Subcutaneous adipose tissue (tissue), 4 donors: Measurements from ENCODE around the gene CD48. TPM values are rescaled to one million over a fixed set of nuclear protein-coding genes. Genes with fewer than 3 reads are reported as not detected.

ENCODE experiments used
- CTCF ChIP-seq: fragments of 450-650 bp; IDR thresholded peaks from one replicate; pipeline ENCODE4 v1.5.1; 2016; ENCODE audit warnings: low read depth, mild to moderate bottlenecking, control low read depth, antibody characterized with exemption, moderate library complexity
- total RNA-seq, 4 donors: library from RNA; depleted of rRNA; stranded (reverse); fragments of >200 nt; gene quantifications; one replicate each; pipeline ENCODE4 v1.1.0, GENCODE V29; 2016

The CD48 gene
- total RNA-seq, 4 donors from 2014 or later, result 2.1 to 77.7 (median 9.4) TPM

GRCh38 chr1:160631983-160632625 lies 79.5 kb downstream of the CD48 start:
- no peak for TF ChIP-seq CTCF

GRCh38 chr1:160630523-160631451 lies 80.8 kb downstream of the CD48 start:
- no peak for TF ChIP-seq CTCF

- no peak for TF ChIP-seq CTCF
These were observed 82.1 kb downstream of the CD48 start for GRCh38 chr1:160629286-160630210.

GRCh38 chr1:160628799-160629263 lies 82.8 kb downstream of the CD48 start:
- no peak for TF ChIP-seq CTCF

Other genes with a start within 250 kb of the CD48 start
- 1 to 10 TPM in 3 of 4 donors, under 1 TPM in 1; 0.65 to 7.0 (median 1.7) TPM for gene SLAMF6, start 188.6 kb downstream of the CD48 start, total RNA-seq
- 10 to 100 TPM in 3 of 4 donors, 1 to 10 TPM in 1; 9.4 to 67.0 (median 25.7) TPM for gene CD84, start 132.3 kb downstream of the CD48 start, total RNA-seq
- 1 to 10 TPM in 2 of 4 donors, under 1 TPM in 1, not detected in 1; 0.33 to 3.7 (median 3.2) TPM for gene SLAMF1, start 64.8 kb downstream of the CD48 start, total RNA-seq
- 10 to 100 TPM in 1 of 4 donors, 1 to 10 TPM in 1, under 1 TPM in 2; 0.49 to 20.6 (median 2.6) TPM for gene SLAMF7, start 27.4 kb upstream of the CD48 start, total RNA-seq
- gene LY9, start 84.4 kb upstream of the CD48 start, total RNA-seq, result 1 to 10 TPM in 2 of 4 donors, under 1 TPM in 1, not detected in 1; 0.22 to 5.1 (median 3.8) TPM
- 1 to 10 TPM in 1 of 4 donors, under 1 TPM in 1, not detected in 2; 0.88 to 3.2 TPM for gene CD244, start 151.1 kb upstream of the CD48 start, total RNA-seq
- gene ITLN1, start 173.4 kb upstream of the CD48 start, total RNA-seq, result 100 to 1,000 TPM in 1 of 4 donors, not detected in 3; 145 TPM
- gene ITLN2, start 243.0 kb upstream of the CD48 start, total RNA-seq, result not detected